ENCODE results near the gene CMTR1.

DNA sequence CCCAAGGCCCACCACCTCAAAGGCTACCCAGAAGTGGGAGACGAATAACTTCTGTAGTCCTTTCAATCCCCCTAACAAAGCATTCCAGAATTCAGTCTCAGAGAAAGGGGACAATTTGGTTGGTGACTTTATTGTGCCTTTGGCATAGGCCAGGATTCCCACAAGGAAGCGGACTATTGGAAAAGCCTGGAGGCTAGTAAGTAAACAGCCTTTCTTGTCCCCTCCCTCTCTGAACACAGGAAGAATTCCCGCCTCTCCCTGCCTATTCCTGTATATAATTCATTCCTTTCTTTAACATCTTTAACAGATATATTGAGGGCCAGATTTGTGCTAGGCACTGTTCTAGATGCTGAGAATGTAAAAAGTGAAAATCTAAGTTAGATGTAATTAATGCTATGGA lies 43.2 kb upstream of the CMTR1 start:
- no peak for TF ChIP-seq ZNF501 (tag by site-specific recombination; IDR thresholded peaks at IDR 0.05)
- TF ChIP-seq ZNF335 (tag by site-specific recombination; conservative IDR thresholded peaks at IDR 0.05): no peak
- no peak for TF ChIP-seq ZNF626 (tag by site-specific recombination; IDR thresholded peaks at IDR 0.05)
- no peak for TF ChIP-seq ZNF24 (tag by site-specific recombination; IDR thresholded peaks at IDR 0.05)
- TF ChIP-seq, protein P1, sequence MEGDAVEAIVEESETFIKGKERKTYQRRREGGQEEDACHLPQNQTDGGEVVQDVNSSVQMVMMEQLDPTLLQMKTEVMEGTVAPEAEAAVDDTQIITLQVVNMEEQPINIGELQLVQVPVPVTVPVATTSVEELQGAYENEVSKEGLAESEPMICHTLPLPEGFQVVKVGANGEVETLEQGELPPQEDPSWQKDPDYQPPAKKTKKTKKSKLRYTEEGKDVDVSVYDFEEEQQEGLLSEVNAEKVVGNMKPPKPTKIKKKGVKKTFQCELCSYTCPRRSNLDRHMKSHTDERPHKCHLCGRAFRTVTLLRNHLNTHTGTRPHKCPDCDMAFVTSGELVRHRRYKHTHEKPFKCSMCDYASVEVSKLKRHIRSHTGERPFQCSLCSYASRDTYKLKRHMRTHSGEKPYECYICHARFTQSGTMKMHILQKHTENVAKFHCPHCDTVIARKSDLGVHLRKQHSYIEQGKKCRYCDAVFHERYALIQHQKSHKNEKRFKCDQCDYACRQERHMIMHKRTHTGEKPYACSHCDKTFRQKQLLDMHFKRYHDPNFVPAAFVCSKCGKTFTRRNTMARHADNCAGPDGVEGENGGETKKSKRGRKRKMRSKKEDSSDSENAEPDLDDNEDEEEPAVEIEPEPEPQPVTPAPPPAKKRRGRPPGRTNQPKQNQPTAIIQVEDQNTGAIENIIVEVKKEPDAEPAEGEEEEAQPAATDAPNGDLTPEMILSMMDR (tag by site-specific recombination; IDR thresholded peaks at IDR 0.05): no peak
- TF ChIP-seq KLF10 (tag by site-specific recombination; IDR thresholded peaks at IDR 0.05): no peak
- TF ChIP-seq, protein P2, sequence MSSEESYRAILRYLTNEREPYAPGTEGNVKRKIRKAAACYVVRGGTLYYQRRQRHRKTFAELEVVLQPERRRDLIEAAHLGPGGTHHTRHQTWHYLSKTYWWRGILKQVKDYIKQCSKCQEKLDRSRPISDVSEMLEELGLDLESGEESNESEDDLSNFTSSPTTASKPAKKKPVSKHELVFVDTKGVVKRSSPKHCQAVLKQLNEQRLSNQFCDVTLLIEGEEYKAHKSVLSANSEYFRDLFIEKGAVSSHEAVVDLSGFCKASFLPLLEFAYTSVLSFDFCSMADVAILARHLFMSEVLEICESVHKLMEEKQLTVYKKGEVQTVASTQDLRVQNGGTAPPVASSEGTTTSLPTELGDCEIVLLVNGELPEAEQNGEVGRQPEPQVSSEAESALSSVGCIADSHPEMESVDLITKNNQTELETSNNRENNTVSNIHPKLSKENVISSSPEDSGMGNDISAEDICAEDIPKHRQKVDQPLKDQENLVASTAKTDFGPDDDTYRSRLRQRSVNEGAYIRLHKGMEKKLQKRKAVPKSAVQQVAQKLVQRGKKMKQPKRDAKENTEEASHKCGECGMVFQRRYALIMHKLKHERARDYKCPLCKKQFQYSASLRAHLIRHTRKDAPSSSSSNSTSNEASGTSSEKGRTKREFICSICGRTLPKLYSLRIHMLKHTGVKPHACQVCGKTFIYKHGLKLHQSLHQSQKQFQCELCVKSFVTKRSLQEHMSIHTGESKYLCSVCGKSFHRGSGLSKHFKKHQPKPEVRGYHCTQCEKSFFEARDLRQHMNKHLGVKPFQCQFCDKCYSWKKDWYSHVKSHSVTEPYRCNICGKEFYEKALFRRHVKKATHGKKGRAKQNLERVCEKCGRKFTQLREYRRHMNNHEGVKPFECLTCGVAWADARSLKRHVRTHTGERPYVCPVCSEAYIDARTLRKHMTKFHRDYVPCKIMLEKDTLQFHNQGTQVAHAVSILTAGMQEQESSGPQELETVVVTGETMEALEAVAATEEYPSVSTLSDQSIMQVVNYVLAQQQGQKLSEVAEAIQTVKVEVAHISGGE (tag by site-specific recombination; conservative IDR thresholded peaks at IDR 0.05; ENCODE audit: low read depth): no peak
